KG1 (cell line): ENCODE results near the gene RPUSD2.

ENCODE experiments used
- DNase-seq: peaks from one replicate; lab custom pipeline; 2025; lab: John Stamatoyannopoulos, UW

The RPUSD2 gene

DNA sequence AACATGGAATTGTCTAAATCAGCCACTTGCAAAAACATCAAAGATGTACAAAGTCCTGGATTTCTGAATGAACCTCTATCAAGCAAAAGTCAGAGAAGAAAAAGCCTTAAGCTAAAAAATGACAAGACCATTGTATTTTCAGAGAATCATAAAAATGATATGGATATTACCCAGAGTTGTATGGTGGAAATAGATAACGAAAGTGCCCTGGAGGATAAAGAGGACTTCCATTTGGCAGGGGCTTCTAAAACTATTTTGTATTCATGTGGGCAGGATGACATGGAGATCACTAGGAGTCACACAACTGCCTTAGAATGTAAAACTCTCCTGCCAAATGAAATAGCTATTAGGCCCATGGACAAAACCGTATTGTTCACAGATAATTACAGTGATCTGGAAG lies 54.3 kb downstream of the RPUSD2 start:
- DNase-seq: no peak
